HFFc6 (cell line): ENCODE data around the gene P2RY2. TPM values are rescaled to one million over a fixed set of nuclear protein-coding genes. Genes with fewer than 3 reads are reported as not detected.
"Not testable (repeated sequence)": the region's sequence is repeated elsewhere in the genome, so short reads cannot be mapped to it uniquely, and the experiment has no call there.

Experiments used
- DNase-seq: peaks from one replicate; pipeline ENCODE4 v3.0.0-alpha.2; 2018
- H3K27ac Mint-ChIP-seq: 2 replicates; pipeline ENCODE4 v1.8.0; 2020; ENCODE audit warnings: mild to moderate bottlenecking, mixed read lengths
- H3K27me3 Mint-ChIP-seq: 2 replicates; pipeline ENCODE4 v1.8.0; 2021; ENCODE audit warnings: mild to moderate bottlenecking, moderate library complexity, mixed read lengths; ENCODE audit not compliant: insufficient read depth
- H3K36me3 Mint-ChIP-seq: 2 replicates; pipeline ENCODE4 v1.8.0; 2021; ENCODE audit warnings: low read depth, mixed read lengths
- H3K4me1 Mint-ChIP-seq: 2 replicates; pipeline ENCODE4 v1.8.0; 2020; ENCODE audit warnings: low read depth, mixed read lengths
- H3K4me3 Mint-ChIP-seq: 2 replicates; pipeline ENCODE4 v1.8.0; 2020; ENCODE audit warnings: mild to moderate bottlenecking, moderate library complexity, mixed read lengths
- H3K9me3 Mint-ChIP-seq: 2 replicates; pipeline ENCODE4 v1.8.0; 2020; ENCODE audit warnings: mild to moderate bottlenecking, mixed read lengths
- CTCF ChIP-seq: fragments of 200-600 bp; sonication (generic); IDR thresholded peaks from 2 replicates; pipeline ENCODE4 v1.5.0; 2021; ENCODE audit warnings: antibody characterized with exemption, mild to moderate bottlenecking
- total RNA-seq, 6 experiments: library from RNA; stranded (reverse); fragmentation: NEBNext Ultra II Directional; extraction: Animal tissue kit (Norgen Biotek cat#: 25700); gene quantifications; 2 replicates in 1 of 6; 3 replicates in 5 of 6; pipeline ENCODE4 v1.2.3, GENCODE V29; 2021

P2RY2 gene
- total RNA-seq, 6 experiments from 2014 or later: 0.08 to 0.20 (median 0.16) TPM; not detected in 1

- Mint-ChIP-seq H3K4me1 (peaks cover 26% of the 10 kb centered on the region), H3K4me3 (no peak overlapping the region), H3K36me3 (no peaks in the 10 kb centered on the region), H3K27me3 (peaks cover 12% of the 10 kb centered on the region), H3K9me3 (no peaks in the 10 kb centered on the region), H3K27ac (no peak overlapping the region)
- TF ChIP-seq CTCF: no peak
- no peak for DNase-seq
Measured at GRCh38 chr11:73268671-73269271, 50.7 kb downstream of the P2RY2 start.

GRCh38 chr11:73269459-73270015 lies 51.5 kb downstream of the P2RY2 start:
- peaks cover 12% of the 10 kb centered on the region for H3K27me3 Mint-ChIP-seq
- H3K4me3 Mint-ChIP-seq: no peak overlapping the region

DNA sequence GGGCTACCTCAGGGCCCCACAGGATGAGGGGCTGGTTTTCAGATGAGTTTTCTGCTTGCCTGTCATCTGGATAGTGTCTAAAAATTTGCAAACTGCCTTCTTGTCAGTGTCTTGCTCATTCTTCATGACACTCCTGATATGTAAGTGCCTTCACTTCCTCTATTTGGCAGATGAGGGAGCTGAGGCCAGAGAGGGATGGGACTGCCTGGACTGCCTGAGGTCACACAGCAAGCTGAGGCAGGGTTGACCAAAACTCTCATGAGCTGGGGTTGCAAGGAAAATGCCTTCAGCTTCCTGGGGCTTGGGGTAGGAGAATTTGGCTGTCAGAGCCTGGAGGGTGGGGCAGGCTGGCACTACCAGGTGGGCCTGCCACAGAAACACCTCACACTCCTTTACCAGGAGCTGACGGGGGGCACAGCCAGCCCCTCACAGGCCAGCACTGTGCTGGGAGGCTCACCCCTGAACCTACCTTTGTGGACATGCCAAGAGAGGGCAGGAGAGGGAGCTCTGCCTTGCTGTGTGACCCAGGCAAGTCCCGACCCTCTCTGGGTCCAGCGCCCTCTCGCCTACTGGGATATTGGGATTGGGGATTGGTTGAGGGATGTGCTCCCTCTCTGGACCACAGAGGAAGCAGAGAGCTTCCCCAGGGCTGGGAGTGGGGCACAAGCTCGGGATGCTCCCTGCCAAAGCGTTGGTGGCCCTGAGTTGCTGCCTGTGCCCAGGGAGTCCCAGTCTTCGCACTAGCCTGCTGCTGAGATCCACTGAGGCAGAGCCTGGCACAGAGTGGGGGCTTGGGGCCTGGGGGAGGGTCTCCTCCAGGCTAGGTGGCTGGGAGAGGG lies 52.2 kb downstream of the P2RY2 start:
- H3K9me3 Mint-ChIP-seq: no peaks in the 10 kb centered on the region
- TF ChIP-seq CTCF: no peak
- DNase-seq: no peak
- peaks cover 10% of the 10 kb centered on the region for H3K27me3 Mint-ChIP-seq
- H3K36me3 Mint-ChIP-seq: no peaks in the 10 kb centered on the region
- no peak overlapping the region for H3K27ac Mint-ChIP-seq
- peaks cover 18% of the 10 kb centered on the region for H3K4me1 Mint-ChIP-seq
- no peak overlapping the region for H3K4me3 Mint-ChIP-seq

More at GRCh38 chr11:73269459-73270015, 51.5 kb downstream of the P2RY2 start:
- TF ChIP-seq CTCF: no peak
- no peak for DNase-seq
- Mint-ChIP-seq H3K36me3 (no peaks in the 10 kb centered on the region), H3K27ac (no peak overlapping the region), H3K4me1 (peaks cover 25% of the 10 kb centered on the region), H3K9me3 (no peaks in the 10 kb centered on the region)

- peak overlapping the region; percentile 42 for H3K27ac Mint-ChIP-seq
Measured at GRCh38 chr11:73270855-73271477, 52.9 kb downstream of the P2RY2 start.

GRCh38 chr11:73271478-73271865 lies 53.4 kb downstream of the P2RY2 start:
- not testable (repeated sequence) for DNase-seq, H3K36me3 Mint-ChIP-seq, H3K9me3 Mint-ChIP-seq
- peaks cover 12% of the 10 kb centered on the region for H3K27me3 Mint-ChIP-seq
- peak overlapping the region; percentile 52 for H3K27ac Mint-ChIP-seq
- H3K4me1 Mint-ChIP-seq: peaks cover 17% of the 10 kb centered on the region
- H3K4me3 Mint-ChIP-seq: peak overlapping the region; percentile 30; the same call in 1 of the 2 replicates

More at GRCh38 chr11:73270855-73271477, 52.9 kb downstream of the P2RY2 start:
- TF ChIP-seq CTCF: no peak
- peaks cover 12% of the 10 kb centered on the region for H3K27me3 Mint-ChIP-seq
- H3K4me3 Mint-ChIP-seq: no peak overlapping the region
- DNase-seq: no peak
- peaks cover 17% of the 10 kb centered on the region for H3K4me1 Mint-ChIP-seq
- H3K36me3 Mint-ChIP-seq: no peaks in the 10 kb centered on the region
- H3K9me3 Mint-ChIP-seq: no peaks in the 10 kb centered on the region
